Panc1 (cell line): ENCODE measurements around the gene PIGS.

Source experiments
- POLR2AphosphoS5 ChIP-seq: IDR thresholded peaks from 2 replicates; pipeline ENCODE4 v1.6.1; 2012; ENCODE audit warnings: mild to moderate bottlenecking, low read depth, low read length, moderate library complexity
- TF ChIP-seq, protein P1 (sequence below): fragments of 450-650 bp; IDR thresholded peaks from 2 replicates; pipeline ENCODE4 v1.5.1; 2017; ENCODE audit warnings: mild to moderate bottlenecking

- TF ChIP-seq, protein P1, sequence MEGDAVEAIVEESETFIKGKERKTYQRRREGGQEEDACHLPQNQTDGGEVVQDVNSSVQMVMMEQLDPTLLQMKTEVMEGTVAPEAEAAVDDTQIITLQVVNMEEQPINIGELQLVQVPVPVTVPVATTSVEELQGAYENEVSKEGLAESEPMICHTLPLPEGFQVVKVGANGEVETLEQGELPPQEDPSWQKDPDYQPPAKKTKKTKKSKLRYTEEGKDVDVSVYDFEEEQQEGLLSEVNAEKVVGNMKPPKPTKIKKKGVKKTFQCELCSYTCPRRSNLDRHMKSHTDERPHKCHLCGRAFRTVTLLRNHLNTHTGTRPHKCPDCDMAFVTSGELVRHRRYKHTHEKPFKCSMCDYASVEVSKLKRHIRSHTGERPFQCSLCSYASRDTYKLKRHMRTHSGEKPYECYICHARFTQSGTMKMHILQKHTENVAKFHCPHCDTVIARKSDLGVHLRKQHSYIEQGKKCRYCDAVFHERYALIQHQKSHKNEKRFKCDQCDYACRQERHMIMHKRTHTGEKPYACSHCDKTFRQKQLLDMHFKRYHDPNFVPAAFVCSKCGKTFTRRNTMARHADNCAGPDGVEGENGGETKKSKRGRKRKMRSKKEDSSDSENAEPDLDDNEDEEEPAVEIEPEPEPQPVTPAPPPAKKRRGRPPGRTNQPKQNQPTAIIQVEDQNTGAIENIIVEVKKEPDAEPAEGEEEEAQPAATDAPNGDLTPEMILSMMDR, result no peak
- TF ChIP-seq POLR2AphosphoS5, result no peak
Measured at GRCh38 chr17:28533091-28533807, 38.1 kb downstream of the PIGS start.
